ACC112 (cell line): ENCODE data around the gene TBC1D21.

ENCODE experiments used
- H2AFZ ChIP-seq: fragments of 200-600 bp; sonication (generic); one replicate; pipeline ENCODE4 v1.6.0; 2017; ENCODE audit warnings: antibody characterized with exemption, low read length; ENCODE audit not compliant: unreplicated experiment
- H3K27ac ChIP-seq: fragments of 200-600 bp; sonication (generic); 2 replicates; pipeline ENCODE4 v1.5.1; 2014; ENCODE audit warnings: low read depth, mild to moderate bottlenecking, antibody characterized with exemption, low read length, moderate library complexity
- H3K27me3 ChIP-seq: fragments of 200-600 bp; sonication (generic); 2 replicates; pipeline ENCODE4 v1.6.1; 2014; ENCODE audit warnings: mild to moderate bottlenecking, antibody characterized with exemption, low read length, moderate library complexity, mixed read lengths; ENCODE audit not compliant: insufficient read depth
- H3K36me3 ChIP-seq: fragments of 200-600 bp; sonication (generic); 2 replicates; pipeline ENCODE4 v1.6.1; 2016; ENCODE audit warnings: mild to moderate bottlenecking, antibody characterized with exemption, low read length, moderate library complexity, mixed read lengths; ENCODE audit not compliant: insufficient read depth
- H3K4me1 ChIP-seq: fragments of 200-600 bp; sonication (generic); one replicate; pipeline ENCODE4 v1.6.1; 2016; ENCODE audit warnings: low read length, mixed read lengths; ENCODE audit not compliant: insufficient read depth, unreplicated experiment, control insufficient read depth
- H3K4me3 ChIP-seq: fragments of 200-600 bp; sonication (generic); 2 replicates; pipeline ENCODE4 v1.5.1; 2014; ENCODE audit warnings: mild to moderate bottlenecking, low read depth, low read length
- H3K79me2 ChIP-seq: fragments of 200-600 bp; sonication (generic); one replicate; pipeline ENCODE4 v1.6.0; 2016; ENCODE audit warnings: low read length; ENCODE audit not compliant: control insufficient read depth, unreplicated experiment, insufficient read depth

The TBC1D21 gene

GRCh38 chr15:73889053-73889761 lies 15.8 kb downstream of the TBC1D21 start:
- Histone ChIP-seq H3K36me3 (no peaks in the 10 kb centered on the region), H3K4me3 (no peak overlapping the region), H3K79me2 (no peaks in the 10 kb centered on the region), H3K27me3 (peaks cover 50% of the 10 kb centered on the region), H2AFZ (no peak overlapping the region), H3K27ac (no peak overlapping the region), H3K4me1 (no peaks in the 10 kb centered on the region)

- Histone ChIP-seq H3K36me3 (no peaks in the 10 kb centered on the region), H2AFZ (no peak overlapping the region), H3K4me3 (no peak overlapping the region), H3K27ac (no peak overlapping the region), H3K4me1 (no peaks in the 10 kb centered on the region), H3K79me2 (no peaks in the 10 kb centered on the region), H3K27me3 (peaks cover 44% of the 10 kb centered on the region)
Measured at GRCh38 chr15:73889762-73890124, 16.4 kb downstream of the TBC1D21 start.

GRCh38 chr15:73891328-73892315 lies 18.3 kb downstream of the TBC1D21 start:
- Histone ChIP-seq H2AFZ (no peak overlapping the region), H3K27me3 (peaks cover 35% of the 10 kb centered on the region), H3K27ac (no peak overlapping the region), H3K79me2 (no peaks in the 10 kb centered on the region), H3K36me3 (no peaks in the 10 kb centered on the region), H3K4me3 (no peak overlapping the region), H3K4me1 (no peaks in the 10 kb centered on the region)

- H3K4me3 ChIP-seq = no peak overlapping the region
- no peak overlapping the region for H3K27ac ChIP-seq
- peaks cover 35% of the 10 kb centered on the region for H3K27me3 ChIP-seq
- no peaks in the 10 kb centered on the region for H3K79me2 ChIP-seq
- peaks cover 7% of the 10 kb centered on the region for H3K4me1 ChIP-seq
- no peaks in the 10 kb centered on the region for H3K36me3 ChIP-seq
- no peak overlapping the region for H2AFZ ChIP-seq
Measured at GRCh38 chr15:73892446-73893226, 19.3 kb downstream of the TBC1D21 start.

- Histone ChIP-seq H3K27ac (no peak overlapping the region), H2AFZ (no peak overlapping the region), H3K4me3 (no peak overlapping the region), H3K27me3 (peaks cover 20% of the 10 kb centered on the region), H3K4me1 (peaks cover 14% of the 10 kb centered on the region), H3K79me2 (no peaks in the 10 kb centered on the region), H3K36me3 (no peaks in the 10 kb centered on the region)
Measured at GRCh38 chr15:73894133-73894814, 20.9 kb downstream of the TBC1D21 start.

GRCh38 chr15:73897441-73898261 lies 24.3 kb downstream of the TBC1D21 start:
- Histone ChIP-seq H3K4me3 (no peak overlapping the region), H3K79me2 (no peaks in the 10 kb centered on the region), H3K27ac (peak overlapping the region; percentile 69), H3K36me3 (no peaks in the 10 kb centered on the region), H3K27me3 (no peaks in the 10 kb centered on the region), H3K4me1 (peaks cover 21% of the 10 kb centered on the region), H2AFZ (no peak overlapping the region)

GRCh38 chr15:73899197-73900094 lies 26.1 kb downstream of the TBC1D21 start:
- Histone ChIP-seq H3K27me3 (no peaks in the 10 kb centered on the region), H3K79me2 (no peaks in the 10 kb centered on the region), H3K4me3 (no peak overlapping the region), H3K27ac (no peak overlapping the region), H2AFZ (no peak overlapping the region), H3K36me3 (no peaks in the 10 kb centered on the region), H3K4me1 (peaks cover 21% of the 10 kb centered on the region)

- H3K27me3 ChIP-seq = no peaks in the 10 kb centered on the region
- no peak overlapping the region for H3K27ac ChIP-seq
- no peak overlapping the region for H3K4me3 ChIP-seq
- no peaks in the 10 kb centered on the region for H3K79me2 ChIP-seq
- H2AFZ ChIP-seq = no peak overlapping the region
- no peaks in the 10 kb centered on the region for H3K36me3 ChIP-seq
- H3K4me1 ChIP-seq = peaks cover 21% of the 10 kb centered on the region
Measured at GRCh38 chr15:73900095-73900712, 26.8 kb downstream of the TBC1D21 start.
